Endothelial cell of umbilical vein (primary cell): Measurements from ENCODE around the gene PXT1. TPM values are rescaled to one million over a fixed set of nuclear protein-coding genes. Genes with fewer than 3 reads are reported as not detected.
A peak's percentile ranks its signal among the peaks of the same experiment; 100 is the strongest.

Source experiments
- BruUV-seq: library from RNA; stranded (reverse); fragments of 400-500 nt; replicated peaks from 2 replicates; lab custom pipeline; 2021; lab: Mats Ljungman, UMichigan
- CTCF ChIA-PET: fragments of 300-600, 350-600 bp; sonication (Branson Sonifier 250); formaldehyde crosslinking; loops from one replicate; lab custom pipeline; 2021; ENCODE audit warnings: antibody characterized with exemption, inconsistent platforms; lab: Charles Lee
- POLR2A ChIA-PET: fragments of 300-600, 350-600 bp; sonication (Branson Sonifier 250); formaldehyde crosslinking; loops from one replicate; lab custom pipeline; 2021; ENCODE audit warnings: antibody characterized with exemption, inconsistent platforms; lab: Charles Lee
- DNase-seq: peaks from one replicate; pipeline ENCODE4 v3.0.0-alpha.2; 2011; ENCODE audit warnings: low read depth, low spot score
- FAIRE-seq: peaks from 2 replicates; lab custom pipeline; 2011; peaks lifted over from hg19 to GRCh38; lab: Jason Lieb, UNC
- H2AFZ ChIP-seq: 2 replicates; pipeline ENCODE4 v1.6.0; 2012; ENCODE audit warnings: low read depth, low read length, control low read depth, inconsistent platforms
- H3K27ac ChIP-seq: 2 replicates; pipeline ENCODE4 v1.5.1; 2011; ENCODE audit warnings: low read depth, mild to moderate bottlenecking, control low read depth, low read length, moderate library complexity; ENCODE audit not compliant: insufficient read depth
- H3K27me3 ChIP-seq, 2 experiments: 2 replicates each; pipeline versions ENCODE4 v1.6.0 to v1.6.1; 2011; ENCODE audit warnings: low read length in 2 of 2, mixed read lengths in 1 of 2; ENCODE audit not compliant: control insufficient read depth in 2 of 2, insufficient read depth in 2 of 2
- H3K36me3 ChIP-seq, 2 experiments: 2 replicates in 1 of 2; 3 replicates in 1 of 2; pipeline ENCODE4 v1.5.1; 2011; ENCODE audit warnings: low read length in 2 of 2, mild to moderate bottlenecking in 1 of 2, moderate library complexity in 1 of 2; ENCODE audit not compliant: control insufficient read depth in 2 of 2, insufficient read depth in 2 of 2; ENCODE audit errors: extremely low read depth in 1 of 2
- H3K4me1 ChIP-seq: 3 replicates; pipeline ENCODE4 v1.5.1; 2011; ENCODE audit warnings: mild to moderate bottlenecking, low read length; ENCODE audit not compliant: control insufficient read depth, insufficient read depth; ENCODE audit errors: extremely low read depth
- H3K4me2 ChIP-seq: 2 replicates; pipeline ENCODE4 v1.6.1; 2011; ENCODE audit warnings: low read length, control low read depth, mixed read lengths; ENCODE audit not compliant: insufficient read depth
- H3K4me3 ChIP-seq, 3 experiments: fragments of 200-600 bp in 1 of 3; sonication (generic), shearing (Covaris generic) in 1 of 3; replicated peaks in 1 of 3; 2 replicates each; pipeline ENCODE4 v1.5.1; 2011 to 2016; ENCODE audit warnings: control low read depth in 3 of 3, low read length in 3 of 3, mild to moderate bottlenecking in 2 of 3, inconsistent platforms in 1 of 3, low read depth in 1 of 3, moderate library complexity in 1 of 3; ENCODE audit not compliant: insufficient read depth in 1 of 3
- H3K79me2 ChIP-seq: 2 replicates; pipeline ENCODE4 v1.6.0; 2012; ENCODE audit warnings: low read length, inconsistent platforms; ENCODE audit not compliant: control insufficient read depth, insufficient read depth
- H3K9ac ChIP-seq: replicated peaks from 2 replicates; pipeline ENCODE3; 2011; ENCODE audit warnings: low read length, control low read depth; ENCODE audit not compliant: insufficient read depth; ENCODE audit errors: extremely low read depth
- H3K9me1 ChIP-seq: replicated peaks from 3 replicates; pipeline ENCODE4 v1.6.0; 2011; ENCODE audit warnings: mild to moderate bottlenecking, low read length; ENCODE audit not compliant: control insufficient read depth, insufficient read depth; ENCODE audit errors: extremely low read depth
- H3K9me3 ChIP-seq: replicated peaks from 2 replicates; pipeline ENCODE4 v1.5.1; 2012; ENCODE audit warnings: low read length, inconsistent platforms; ENCODE audit not compliant: control insufficient read depth, insufficient read depth
- H4K20me1 ChIP-seq: replicated peaks from 2 replicates; pipeline ENCODE3; 2011; ENCODE audit warnings: mild to moderate bottlenecking, low read length; ENCODE audit not compliant: control insufficient read depth, insufficient read depth; ENCODE audit errors: extremely low read depth
- EZH2 ChIP-seq: IDR thresholded peaks from 2 replicates; pipeline ENCODE4 v1.6.1; 2012; ENCODE audit warnings: borderline replicate concordance, low read depth, mild to moderate bottlenecking, moderate library complexity, low read length, inconsistent platforms; ENCODE audit not compliant: severe bottlenecking
- FOS ChIP-seq: IDR thresholded peaks from 2 replicates; pipeline ENCODE4 v1.6.1; 2011; ENCODE audit warnings: mild to moderate bottlenecking, low read length, moderate library complexity, borderline replicate concordance; ENCODE audit not compliant: insufficient read depth
- GATA2 ChIP-seq: IDR thresholded peaks from 2 replicates; pipeline ENCODE4 v1.7.0; 2011; ENCODE audit warnings: low read depth, mild to moderate bottlenecking, moderate library complexity, mixed read lengths, low read length; ENCODE audit not compliant: insufficient read length, insufficient read depth
- JUN ChIP-seq: IDR thresholded peaks from 2 replicates; pipeline ENCODE4 v1.6.1; 2011; ENCODE audit warnings: borderline replicate concordance, low read depth; ENCODE audit not compliant: insufficient read length, insufficient read depth
- MYC ChIP-seq: IDR thresholded peaks from one replicate; pipeline ENCODE4 v1.6.1; 2011; ENCODE audit warnings: mild to moderate bottlenecking, low read depth, low read length
- POLR2A ChIP-seq: IDR thresholded peaks from 2 replicates; pipeline ENCODE4 v1.6.1; 2012; ENCODE audit warnings: low read depth, mild to moderate bottlenecking, control low read depth, low read length
- POLR2AphosphoS5 ChIP-seq: IDR thresholded peaks from 2 replicates; pipeline ENCODE4 v1.6.1; 2012; ENCODE audit warnings: low read depth, mild to moderate bottlenecking, control low read depth, low read length, moderate library complexity; ENCODE audit not compliant: insufficient read depth
- dilution Hi-C: fragments of 300-500 bp; cut with MboI; formaldehyde crosslinking; loops from one replicate; pipeline ENCODE4 v1.15.0; 2019; ENCODE audit warnings: low sequenced_read_pairs; ENCODE audit not compliant: extremely low pct_ligation_motif_present
- intact Hi-C: fragments of 100-400 bp; cut with micrococcal nuclease; formaldehyde crosslinking; loops from one replicate; pipeline ENCODE4 v1.10.0; 2022
- polyA plus RNA-seq, 4 experiments: library from polyadenylated mRNA; depleted of rRNA in 3 of 4; stranded (reverse) in 3 of 4; unstranded in 1 of 4; fragments of >200 nt; gene quantifications; 2 replicates each; pipeline versions ENCODE4 v1.2.1 to v1.2.3, GENCODE V29; 2011 to 2012; ENCODE audit warnings: missing spikeins in 1 of 4
- total RNA-seq: library from RNA; stranded (reverse); gene quantifications from 2 replicates; pipeline ENCODE4 v1.2.3, GENCODE V29; 2021
- TF ChIP-seq, protein P1 (sequence below): IDR thresholded peaks from 2 replicates; pipeline ENCODE4 v1.6.1; 2011; ENCODE audit not compliant: insufficient read depth, insufficient read length
- TF ChIP-seq, protein P2 (sequence below), 2 donors: IDR thresholded peaks; 1 replicate in 1 of 2; 2 replicates in 1 of 2; pipeline ENCODE4 v1.5.1; 2011; ENCODE audit warnings: low read length in 2 of 2, mild to moderate bottlenecking in 2 of 2, moderate library complexity in 2 of 2, control low read depth in 1 of 2, inconsistent platforms in 1 of 2, low read depth in 1 of 2; ENCODE audit not compliant: insufficient read depth in 1 of 2; ENCODE audit errors: extremely low read depth in 1 of 2

PXT1 gene
- total and polyA plus RNA-seq, 2 donors (not counting 3 experiments of a cell fraction or from before 2014, with no cell fraction given): not detected

DNA sequence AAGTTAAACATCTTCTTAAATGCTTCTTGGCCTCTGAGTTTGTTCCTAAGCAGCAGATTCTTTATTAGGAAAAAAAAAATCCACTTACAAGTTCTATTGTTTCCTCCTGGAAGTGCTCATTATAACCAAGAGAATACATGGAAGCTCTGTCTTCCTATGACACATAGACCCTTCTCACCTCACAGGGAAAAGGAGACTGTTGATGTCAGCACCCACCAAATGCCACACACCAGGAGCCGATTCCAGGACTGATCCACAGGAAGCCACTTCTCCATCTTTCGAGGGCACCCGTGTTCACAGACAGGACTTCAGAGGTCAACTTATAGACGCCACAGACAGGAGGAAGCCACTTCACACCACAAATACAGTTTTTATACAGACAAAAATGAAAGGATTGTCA, 92.6 kb downstream of the PXT1 start:
- FAIRE-seq (no peak), DNase-seq (peak; percentile 93)
- TSS peak; percentile 73 for BruUV-seq
- Histone ChIP-seq H3K4me1 (peaks cover 31% of the 10 kb centered on the region), H3K4me3 (no peak overlapping the region), H3K27me3 (peaks cover 0 to 18% of the 10 kb centered on the region in 2 experiments), H3K36me3 (no peaks in the 10 kb centered on the region), H4K20me1 (no peaks in the 10 kb centered on the region), H3K9me1 (no peaks in the 10 kb centered on the region), H3K79me2 (no peaks in the 10 kb centered on the region), H3K9ac (peak overlapping the region; percentile 91), H3K9me3 (no peaks in the 10 kb centered on the region), H3K4me2 (peak overlapping the region; percentile 56), H2AFZ (no peak overlapping the region), H3K27ac (peak overlapping the region; percentile 98)
- ChIA-PET CTCF (interaction anchor here (1.3 to 13.2 kb wide), 4 partner anchors 9 to 218 kb away, joined by 7 to 373 read pairs (median 50); no protein-coding TSS in a partner anchor), POLR2A (interaction anchor here (1.5 kb wide), 1 partner anchor 101 kb away, joined by 5 read pairs; no protein-coding TSS in a partner anchor)
- intact Hi-C loops: loop anchor here (1.0 to 2.0 kb wide), 7 partner anchors 9 to 681 kb away; partner anchors contain the start of genes BRPF3 and MAPK14
- dilution Hi-C loops: no loop called here
- TF ChIP-seq POLR2A (no peak), EZH2 (no peak), POLR2AphosphoS5 (peak; percentile 88), GATA2 (peak; percentile 73), FOS (peak; percentile 83), JUN (peak; percentile 92), MYC (no peak)
- TF ChIP-seq, protein P1, sequence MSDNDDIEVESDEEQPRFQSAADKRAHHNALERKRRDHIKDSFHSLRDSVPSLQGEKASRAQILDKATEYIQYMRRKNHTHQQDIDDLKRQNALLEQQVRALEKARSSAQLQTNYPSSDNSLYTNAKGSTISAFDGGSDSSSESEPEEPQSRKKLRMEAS: no peak
- TF ChIP-seq, protein P2, sequence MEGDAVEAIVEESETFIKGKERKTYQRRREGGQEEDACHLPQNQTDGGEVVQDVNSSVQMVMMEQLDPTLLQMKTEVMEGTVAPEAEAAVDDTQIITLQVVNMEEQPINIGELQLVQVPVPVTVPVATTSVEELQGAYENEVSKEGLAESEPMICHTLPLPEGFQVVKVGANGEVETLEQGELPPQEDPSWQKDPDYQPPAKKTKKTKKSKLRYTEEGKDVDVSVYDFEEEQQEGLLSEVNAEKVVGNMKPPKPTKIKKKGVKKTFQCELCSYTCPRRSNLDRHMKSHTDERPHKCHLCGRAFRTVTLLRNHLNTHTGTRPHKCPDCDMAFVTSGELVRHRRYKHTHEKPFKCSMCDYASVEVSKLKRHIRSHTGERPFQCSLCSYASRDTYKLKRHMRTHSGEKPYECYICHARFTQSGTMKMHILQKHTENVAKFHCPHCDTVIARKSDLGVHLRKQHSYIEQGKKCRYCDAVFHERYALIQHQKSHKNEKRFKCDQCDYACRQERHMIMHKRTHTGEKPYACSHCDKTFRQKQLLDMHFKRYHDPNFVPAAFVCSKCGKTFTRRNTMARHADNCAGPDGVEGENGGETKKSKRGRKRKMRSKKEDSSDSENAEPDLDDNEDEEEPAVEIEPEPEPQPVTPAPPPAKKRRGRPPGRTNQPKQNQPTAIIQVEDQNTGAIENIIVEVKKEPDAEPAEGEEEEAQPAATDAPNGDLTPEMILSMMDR (IDR thresholded peaks at IDR 0.05; ENCODE audit: extremely low read depth in 1 of 2, insufficient read depth in 1 of 2, low read depth in 1 of 2, low read length in 2 of 2): no peak
